ENCODE data around the gene DOCK3.

The DOCK3 gene

DNA sequence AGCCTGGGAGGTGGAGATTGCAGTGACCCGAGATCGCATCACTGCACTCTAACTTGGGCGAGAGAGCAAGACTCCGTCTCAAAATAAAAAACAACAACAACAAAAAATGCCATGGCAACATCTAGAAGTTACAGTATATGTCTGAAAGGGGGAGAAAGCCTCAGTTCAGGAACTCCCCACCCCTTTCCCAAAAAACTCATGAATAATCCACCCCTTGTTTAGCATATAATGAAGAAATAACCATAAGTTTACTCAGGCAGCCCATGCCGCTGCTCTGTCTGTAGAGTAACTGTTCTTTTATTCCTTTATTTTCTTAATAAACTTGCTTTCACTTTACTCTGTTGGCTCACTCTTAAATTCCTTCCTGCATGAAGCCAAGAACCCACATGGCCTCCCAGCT is 145.2 kb downstream of the DOCK3 start:
- TF ChIP-seq FOXP2 (optimal IDR thresholded peaks at IDR 0.05; ENCODE audit: borderline replicate concordance, extremely low read depth, extremely low read length, insufficient read depth) (no peak), SIN3A (IDR thresholded peaks at IDR 0.05; ENCODE audit: borderline replicate concordance, insufficient read depth, low read length) (no peak), TAF1 (IDR thresholded peaks at IDR 0.05; ENCODE audit: borderline replicate concordance, insufficient read depth, low read length) (no peak)
- TF ChIP-seq, protein P1, sequence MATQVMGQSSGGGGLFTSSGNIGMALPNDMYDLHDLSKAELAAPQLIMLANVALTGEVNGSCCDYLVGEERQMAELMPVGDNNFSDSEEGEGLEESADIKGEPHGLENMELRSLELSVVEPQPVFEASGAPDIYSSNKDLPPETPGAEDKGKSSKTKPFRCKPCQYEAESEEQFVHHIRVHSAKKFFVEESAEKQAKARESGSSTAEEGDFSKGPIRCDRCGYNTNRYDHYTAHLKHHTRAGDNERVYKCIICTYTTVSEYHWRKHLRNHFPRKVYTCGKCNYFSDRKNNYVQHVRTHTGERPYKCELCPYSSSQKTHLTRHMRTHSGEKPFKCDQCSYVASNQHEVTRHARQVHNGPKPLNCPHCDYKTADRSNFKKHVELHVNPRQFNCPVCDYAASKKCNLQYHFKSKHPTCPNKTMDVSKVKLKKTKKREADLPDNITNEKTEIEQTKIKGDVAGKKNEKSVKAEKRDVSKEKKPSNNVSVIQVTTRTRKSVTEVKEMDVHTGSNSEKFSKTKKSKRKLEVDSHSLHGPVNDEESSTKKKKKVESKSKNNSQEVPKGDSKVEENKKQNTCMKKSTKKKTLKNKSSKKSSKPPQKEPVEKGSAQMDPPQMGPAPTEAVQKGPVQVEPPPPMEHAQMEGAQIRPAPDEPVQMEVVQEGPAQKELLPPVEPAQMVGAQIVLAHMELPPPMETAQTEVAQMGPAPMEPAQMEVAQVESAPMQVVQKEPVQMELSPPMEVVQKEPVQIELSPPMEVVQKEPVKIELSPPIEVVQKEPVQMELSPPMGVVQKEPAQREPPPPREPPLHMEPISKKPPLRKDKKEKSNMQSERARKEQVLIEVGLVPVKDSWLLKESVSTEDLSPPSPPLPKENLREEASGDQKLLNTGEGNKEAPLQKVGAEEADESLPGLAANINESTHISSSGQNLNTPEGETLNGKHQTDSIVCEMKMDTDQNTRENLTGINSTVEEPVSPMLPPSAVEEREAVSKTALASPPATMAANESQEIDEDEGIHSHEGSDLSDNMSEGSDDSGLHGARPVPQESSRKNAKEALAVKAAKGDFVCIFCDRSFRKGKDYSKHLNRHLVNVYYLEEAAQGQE (IDR thresholded peaks at IDR 0.05; ENCODE audit: insufficient read depth in 1 of 2, low read depth in 2 of 2, low read length in 2 of 2): no peak

DNA sequence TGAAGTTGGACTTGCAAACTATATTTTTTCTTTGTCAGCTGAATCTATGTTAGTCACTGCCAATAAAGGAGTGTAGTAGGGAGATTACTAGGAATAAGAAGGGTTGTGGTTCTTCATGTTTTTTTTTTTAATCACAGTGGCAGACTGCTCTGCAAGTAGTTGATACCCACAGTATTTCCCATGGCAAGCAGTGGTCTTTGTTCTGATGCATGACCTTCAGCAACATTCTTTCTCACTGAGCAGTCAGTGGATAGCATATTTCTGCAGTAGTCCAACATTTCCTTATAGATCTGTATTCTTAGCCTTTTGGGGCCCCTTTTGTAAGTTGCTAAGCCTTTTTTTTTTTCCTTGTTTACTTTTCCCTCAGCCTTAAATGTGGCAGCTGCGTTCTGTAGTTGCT is 151.1 kb downstream of the DOCK3 start:
- TF ChIP-seq, protein P1 (IDR thresholded peaks at IDR 0.05; ENCODE audit: insufficient read depth in 1 of 2, low read depth in 2 of 2, low read length in 2 of 2): no peak
- TF ChIP-seq POLR2AphosphoS5 (IDR thresholded peaks at IDR 0.05; ENCODE audit: low read depth, low read length): no peak
- TF ChIP-seq SIN3A (IDR thresholded peaks at IDR 0.05; ENCODE audit: borderline replicate concordance, insufficient read depth, low read length): no peak
- TF ChIP-seq FOXP2 (optimal IDR thresholded peaks at IDR 0.05; ENCODE audit: borderline replicate concordance, extremely low read depth, extremely low read length, insufficient read depth): no peak

DNA sequence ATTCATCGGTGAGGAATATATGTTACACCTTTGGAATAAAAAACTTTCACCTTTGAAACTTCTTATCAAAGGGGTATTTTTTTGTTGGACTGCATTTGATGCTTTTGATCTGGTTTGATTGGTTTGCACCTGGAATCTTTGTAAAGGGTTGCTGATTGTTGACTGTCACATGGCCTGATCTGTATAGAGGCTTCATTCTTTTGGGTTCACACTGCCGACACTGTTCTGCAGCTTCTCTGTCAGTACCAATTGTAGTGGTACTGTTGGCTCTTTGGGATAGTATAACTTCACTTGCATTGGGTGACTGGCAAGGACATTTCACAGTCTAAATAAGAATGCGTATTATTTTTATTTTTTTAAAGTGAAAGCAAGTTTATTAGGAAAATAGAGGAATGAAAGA is 155.7 kb downstream of the DOCK3 start:
- TF ChIP-seq, protein P1 (IDR thresholded peaks at IDR 0.05; ENCODE audit: insufficient read depth in 1 of 2, low read depth in 2 of 2, low read length in 2 of 2): no peak
- TF ChIP-seq SIN3A (IDR thresholded peaks at IDR 0.05; ENCODE audit: borderline replicate concordance, insufficient read depth, low read length): no peak
- TF ChIP-seq POLR2AphosphoS5 (IDR thresholded peaks at IDR 0.05; ENCODE audit: low read depth, low read length): no peak
- no peak for TF ChIP-seq TAF1 (IDR thresholded peaks at IDR 0.05; ENCODE audit: borderline replicate concordance, insufficient read depth, low read length)

DNA sequence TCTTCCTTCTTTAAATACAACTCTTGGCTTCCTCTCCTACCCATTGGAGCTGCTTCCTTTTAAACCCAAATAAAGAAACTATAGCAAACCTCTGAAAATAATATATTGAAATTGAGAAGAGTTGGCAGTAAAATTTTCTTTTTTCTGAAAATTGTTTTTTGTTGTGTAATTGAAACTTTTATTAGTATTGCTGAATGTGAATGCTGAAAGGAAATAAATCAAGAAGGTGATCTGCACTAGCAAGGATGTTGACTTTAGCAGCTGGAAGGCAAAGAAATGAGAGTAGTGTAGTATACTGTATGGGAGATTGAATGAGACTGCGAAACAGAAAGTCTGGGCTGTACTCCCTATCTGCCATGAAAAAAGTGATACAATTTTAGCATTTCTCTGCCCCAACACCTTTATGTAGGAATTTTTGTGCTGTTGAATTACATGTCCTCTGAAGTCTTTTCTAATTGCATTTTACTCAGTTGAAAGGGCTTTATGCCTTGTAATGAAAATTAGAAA is 166.3 kb downstream of the DOCK3 start:
- TF ChIP-seq SIN3A (IDR thresholded peaks at IDR 0.05; ENCODE audit: borderline replicate concordance, insufficient read depth, low read length) (no peak), POLR2AphosphoS5 (IDR thresholded peaks at IDR 0.05; ENCODE audit: low read depth, low read length) (no peak), TAF1 (IDR thresholded peaks at IDR 0.05; ENCODE audit: borderline replicate concordance, insufficient read depth, low read length) (no peak), FOXP2 (optimal IDR thresholded peaks at IDR 0.05; ENCODE audit: borderline replicate concordance, extremely low read depth, extremely low read length, insufficient read depth) (no peak)
- TF ChIP-seq, protein P1 (IDR thresholded peaks at IDR 0.05; ENCODE audit: insufficient read depth in 1 of 2, low read depth in 2 of 2, low read length in 2 of 2): no peak

DNA sequence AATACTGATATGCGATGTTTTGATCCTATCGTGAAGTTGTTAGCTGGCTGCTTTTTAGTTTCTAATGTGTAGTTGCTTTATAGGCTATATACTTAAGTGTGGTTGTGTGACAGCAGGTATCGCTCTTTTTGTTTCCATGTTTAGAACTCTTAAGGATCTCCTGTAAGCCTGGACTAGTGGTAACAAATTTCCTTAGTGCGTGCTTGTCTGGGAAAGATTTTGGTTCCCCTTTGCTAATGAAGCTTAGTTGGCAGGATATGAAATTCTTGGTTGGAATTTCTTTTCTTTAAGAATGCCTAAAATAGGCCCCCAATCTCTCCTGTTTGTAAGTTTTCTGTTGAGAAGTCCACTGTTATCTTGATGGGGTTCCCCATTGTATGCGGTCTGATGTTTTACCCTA is 173.6 kb downstream of the DOCK3 start:
- no peak for TF ChIP-seq POLR2AphosphoS5 (IDR thresholded peaks at IDR 0.05; ENCODE audit: low read depth, low read length)
- TF ChIP-seq FOXP2 (optimal IDR thresholded peaks at IDR 0.05; ENCODE audit: borderline replicate concordance, extremely low read depth, extremely low read length, insufficient read depth): no peak
- TF ChIP-seq SIN3A (IDR thresholded peaks at IDR 0.05; ENCODE audit: borderline replicate concordance, insufficient read depth, low read length): no peak
- TF ChIP-seq, protein P1 (IDR thresholded peaks at IDR 0.05; ENCODE audit: insufficient read depth in 1 of 2, low read depth in 2 of 2, low read length in 2 of 2): no peak
- no peak for TF ChIP-seq TAF1 (IDR thresholded peaks at IDR 0.05; ENCODE audit: borderline replicate concordance, insufficient read depth, low read length)

All from PFSK-1 (cell line).